ENCODE results near the gene ZDHHC14. TPM values are rescaled to one million over a fixed set of nuclear protein-coding genes. Genes with fewer than 3 reads are reported as not detected.

Gene ZDHHC14
- total and polyA plus RNA-seq, 3 donors from 2014 or later, result 28.5 to 74.9 (median 67.9) TPM

DNA sequence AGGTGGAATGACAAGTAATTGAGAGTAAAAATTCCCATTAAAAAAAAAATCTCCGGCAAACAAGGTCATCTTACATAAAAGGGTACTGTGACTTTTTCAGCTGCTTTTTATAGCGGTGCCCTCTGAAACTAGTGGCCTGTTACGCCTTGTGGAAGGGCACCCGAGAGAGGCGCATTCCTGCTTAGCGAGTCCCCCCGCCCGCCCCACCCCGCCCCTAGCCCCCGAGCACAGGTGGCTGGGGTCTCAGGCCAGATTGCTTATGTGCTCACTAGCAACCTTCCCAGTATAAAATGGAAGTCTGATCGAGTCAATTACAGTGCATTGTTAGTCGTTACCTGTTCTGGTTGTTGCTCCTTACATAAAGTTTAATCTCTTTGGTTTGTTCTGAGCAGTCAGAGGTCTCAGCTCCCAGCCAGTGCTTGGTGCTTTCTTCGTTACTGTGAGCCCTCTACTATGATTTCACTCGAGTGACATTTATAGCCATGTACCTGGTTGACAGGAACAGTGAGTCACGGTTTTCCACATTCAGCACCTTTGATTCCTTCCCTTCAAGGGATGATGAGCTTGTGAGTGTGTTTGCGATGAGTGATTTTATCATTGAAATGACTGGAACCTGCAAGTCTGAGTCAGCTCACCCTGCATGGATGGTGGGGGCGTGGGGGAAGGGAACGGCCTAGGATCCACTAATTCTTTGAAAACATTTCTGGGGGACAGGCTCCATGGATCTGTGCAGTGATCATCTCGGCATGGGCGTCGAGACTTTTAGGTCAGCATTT is 47.6 kb downstream of the ZDHHC14 start:
- intact Hi-C loops (cut with DNase I; ENCODE audit: low total_unique reads), result no loop called here
- Histone ChIP-seq H3K4me1 (no peaks in the 10 kb centered on the region), H3K27ac (no peak overlapping the region), H3K4me3 (no peak overlapping the region), H3K27me3 (no peaks in the 10 kb centered on the region), H3K36me3 (ENCODE audit: low read depth, missing control alignments) (no peaks in the 10 kb centered on the region), H3K9me3 (no peaks in the 10 kb centered on the region)
- WGBS, 2 donors, result 87 to 89% methylated on average over 21 of the region's 21 CpGs
- TF ChIP-seq POLR2A (IDR thresholded peaks at IDR 0.05), result no peak
- TF ChIP-seq, protein P1, sequence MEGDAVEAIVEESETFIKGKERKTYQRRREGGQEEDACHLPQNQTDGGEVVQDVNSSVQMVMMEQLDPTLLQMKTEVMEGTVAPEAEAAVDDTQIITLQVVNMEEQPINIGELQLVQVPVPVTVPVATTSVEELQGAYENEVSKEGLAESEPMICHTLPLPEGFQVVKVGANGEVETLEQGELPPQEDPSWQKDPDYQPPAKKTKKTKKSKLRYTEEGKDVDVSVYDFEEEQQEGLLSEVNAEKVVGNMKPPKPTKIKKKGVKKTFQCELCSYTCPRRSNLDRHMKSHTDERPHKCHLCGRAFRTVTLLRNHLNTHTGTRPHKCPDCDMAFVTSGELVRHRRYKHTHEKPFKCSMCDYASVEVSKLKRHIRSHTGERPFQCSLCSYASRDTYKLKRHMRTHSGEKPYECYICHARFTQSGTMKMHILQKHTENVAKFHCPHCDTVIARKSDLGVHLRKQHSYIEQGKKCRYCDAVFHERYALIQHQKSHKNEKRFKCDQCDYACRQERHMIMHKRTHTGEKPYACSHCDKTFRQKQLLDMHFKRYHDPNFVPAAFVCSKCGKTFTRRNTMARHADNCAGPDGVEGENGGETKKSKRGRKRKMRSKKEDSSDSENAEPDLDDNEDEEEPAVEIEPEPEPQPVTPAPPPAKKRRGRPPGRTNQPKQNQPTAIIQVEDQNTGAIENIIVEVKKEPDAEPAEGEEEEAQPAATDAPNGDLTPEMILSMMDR (IDR thresholded peaks at IDR 0.05), result no peak
- DNase-seq, result no peak

DNA sequence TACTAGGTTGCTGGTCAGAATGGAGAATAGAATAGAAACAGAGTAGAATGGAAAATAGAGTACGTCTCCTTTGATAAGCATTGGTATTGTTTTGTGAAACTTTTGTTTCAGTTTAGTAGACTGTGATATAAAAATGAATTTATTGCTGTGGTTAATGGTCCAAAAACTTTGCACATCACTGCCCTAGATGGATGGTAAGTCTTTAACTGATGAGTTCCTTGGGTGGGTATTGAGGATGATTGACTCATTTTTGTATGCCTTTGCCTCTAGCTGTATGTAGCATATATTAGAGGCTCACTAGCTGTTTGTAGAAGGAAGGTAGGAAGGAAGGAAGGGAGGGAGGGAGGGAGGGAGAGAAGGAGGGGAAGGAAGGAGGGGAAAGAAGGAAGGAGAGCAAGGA is 48.3 kb downstream of the ZDHHC14 start:
- H3K4me1 ChIP-seq, result peaks cover under 1% of the 10 kb centered on the region
- no peak overlapping the region for H3K27ac ChIP-seq
- intact Hi-C loops (cut with DNase I; ENCODE audit: low total_unique reads), result no loop called here
- 74 to 76% methylated on average over 1 of the region's 1 CpG for WGBS, 2 donors
- H3K9me3 ChIP-seq, result no peaks in the 10 kb centered on the region
- H3K36me3 ChIP-seq (ENCODE audit: low read depth, missing control alignments), result no peaks in the 10 kb centered on the region
- no peaks in the 10 kb centered on the region for H3K27me3 ChIP-seq
- H3K4me3 ChIP-seq, result no peak overlapping the region
- TF ChIP-seq, protein P1 (IDR thresholded peaks at IDR 0.05), result no peak
- no peak for TF ChIP-seq POLR2A (IDR thresholded peaks at IDR 0.05)
- DNase-seq, result no peak

DNA sequence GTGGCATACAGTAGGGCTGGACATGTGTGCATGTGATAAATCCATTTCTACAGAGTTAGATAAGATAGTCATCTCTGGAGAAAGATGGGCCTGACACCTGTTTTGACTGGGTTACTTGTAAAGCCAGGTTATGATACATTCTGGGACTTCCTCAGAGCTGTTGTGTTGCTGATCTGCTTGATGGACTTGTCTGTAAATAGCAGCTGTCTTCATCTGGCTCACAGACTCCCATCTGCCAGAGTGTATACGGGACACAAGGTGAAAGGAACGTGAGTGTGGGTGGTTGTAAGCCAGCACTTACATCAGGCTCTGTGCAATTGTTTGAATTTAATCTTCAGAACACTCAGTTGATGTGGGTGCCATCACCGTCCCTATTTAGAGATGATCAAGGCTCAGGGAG is 49.8 kb downstream of the ZDHHC14 start:
- no peaks in the 10 kb centered on the region for H3K27me3 ChIP-seq
- H3K9me3 ChIP-seq, result no peaks in the 10 kb centered on the region
- DNase-seq, result no peak
- H3K4me3 ChIP-seq, result no peak overlapping the region
- intact Hi-C loops (cut with DNase I; ENCODE audit: low total_unique reads), result no loop called here
- H3K27ac ChIP-seq, result no peak overlapping the region
- H3K4me1 ChIP-seq, result peaks cover 7% of the 10 kb centered on the region
- WGBS, 2 donors, result 74 to 75% methylated on average over 3 of the region's 3 CpGs
- no peak for TF ChIP-seq POLR2A (IDR thresholded peaks at IDR 0.05)
- TF ChIP-seq, protein P1 (IDR thresholded peaks at IDR 0.05), result no peak
- H3K36me3 ChIP-seq (ENCODE audit: low read depth, missing control alignments), result no peaks in the 10 kb centered on the region

DNA sequence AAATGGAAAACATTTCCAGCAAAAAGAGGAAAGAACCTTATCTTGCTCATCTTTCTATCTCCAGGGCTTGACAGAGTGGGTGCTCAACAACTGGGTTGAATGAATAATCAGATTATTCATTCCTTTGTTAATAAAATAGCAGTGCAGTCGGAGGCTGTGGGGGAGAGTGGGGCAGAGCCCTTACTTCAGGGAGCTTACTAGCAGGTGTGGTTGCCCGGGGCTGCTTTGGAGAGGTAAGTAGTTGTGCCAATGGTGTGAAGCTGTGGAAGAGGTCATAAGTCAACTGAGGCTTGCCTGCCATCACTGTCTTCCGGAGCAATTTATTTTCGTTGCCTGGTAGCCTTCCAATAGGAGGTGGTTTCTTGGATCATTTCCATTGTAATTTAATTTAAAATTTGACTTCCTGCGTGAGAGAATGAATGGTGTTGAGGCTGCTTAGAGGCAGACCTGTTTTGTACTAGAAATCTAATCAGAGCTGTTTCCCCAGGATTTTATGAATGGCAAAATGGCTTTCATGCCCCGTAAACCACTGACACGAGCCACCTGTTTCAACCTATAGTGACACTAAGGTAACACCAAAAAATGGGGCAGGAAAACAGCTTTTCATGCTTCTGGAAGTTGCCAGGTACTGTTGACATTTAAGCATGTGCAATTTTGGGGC is 51.4 kb downstream of the ZDHHC14 start:
- Histone ChIP-seq H3K27me3 (no peaks in the 10 kb centered on the region), H3K4me1 (peaks cover 14% of the 10 kb centered on the region), H3K9me3 (no peaks in the 10 kb centered on the region), H3K4me3 (no peak overlapping the region), H3K36me3 (ENCODE audit: low read depth, missing control alignments) (no peaks in the 10 kb centered on the region), H3K27ac (no peak overlapping the region)
- TF ChIP-seq, protein P1 (IDR thresholded peaks at IDR 0.05), result no peak
- TF ChIP-seq POLR2A (IDR thresholded peaks at IDR 0.05), result no peak
- no peak for DNase-seq
- 85 to 88% methylated on average over 7 of the region's 7 CpGs for WGBS, 2 donors
- intact Hi-C loops (cut with DNase I; ENCODE audit: low total_unique reads), result no loop called here
